Measurements from ENCODE around the gene FXYD2. TPM values are rescaled to one million over a fixed set of nuclear protein-coding genes. Genes with fewer than 3 reads are reported as not detected.
A peak's percentile ranks its signal among the peaks of the same experiment; 100 is the strongest.

The FXYD2 gene
- total and polyA plus RNA-seq, 2 of the 8 experiments (the other 6 are each of a cell fraction or from before 2014, with no cell fraction given), result 0.89 to 1.1 TPM

GRCh38 chr11:117868088-117868487 is 43.5 kb upstream of the FXYD2 start:
- no peak overlapping the region for H4K5ac ChIP-seq (ENCODE audit: insufficient read length, low read depth, low read length)
- 0 out of 2 replicates have a peak overlapping the region, but pooled peaks have one; percentile 12 for H2BK12ac ChIP-seq (ENCODE audit: low read depth, low read length)
- WGBS, 2 experiments (ENCODE audit: extremely low coverage in 1 of 2, insufficient coverage in 1 of 2, insufficient read length in 1 of 2, insufficient replicate concordance in 2 of 2, low coverage in 1 of 2, low lambda C conversion rate in 2 of 2, missing lambda C conversion rate in 1 of 2), result 87% methylated on average over 11 of the region's 11 CpGs; no CpG with 5 or more reads in 1 of the 2 experiments
- H3K4me3 ChIP-seq (ENCODE audit: extremely low read depth in 1 of 4, insufficient read depth in 2 of 4, low read depth in 3 of 4, low read length in 4 of 4), result no peak overlapping the region
- no peaks in the 10 kb centered on the region for H3K27me3 ChIP-seq (replicated peaks in 1 of 4; ENCODE audit: control insufficient read depth in 3 of 4, extremely low read depth in 1 of 4, insufficient read depth in 3 of 4, low read length in 3 of 4)
- H2BK5ac ChIP-seq (ENCODE audit: low read depth, low read length), result no peak overlapping the region
- H3K4me2 ChIP-seq (ENCODE audit: insufficient read depth in 1 of 2, low read depth in 2 of 2, low read length in 2 of 2), result no peak overlapping the region
- no peaks in the 10 kb centered on the region for H3K9me3 ChIP-seq (ENCODE audit: insufficient read depth in 2 of 2, low read depth in 1 of 2, low read length in 1 of 2)
- H3K27ac ChIP-seq (ENCODE audit: low read depth, low read length), result no peak overlapping the region
- ChIA-PET CTCF (ENCODE audit: partially characterized antibody) (interaction anchor here (0.9 to 1.2 kb wide), 2 partner anchors 9 to 37 kb away, joined by 4 to 5 read pairs; no protein-coding TSS in a partner anchor), POLR2A (ENCODE audit: partially characterized antibody) (interaction anchor here (0.6 kb wide), 1 partner anchor 347 kb away, joined by 3 read pairs; no protein-coding TSS in a partner anchor)
- H3K9ac ChIP-seq (replicated peaks in 1 of 4; ENCODE audit: extremely low read depth in 1 of 4, low read depth in 3 of 4, low read length in 3 of 4), result no peak overlapping the region
- H3K79me1 ChIP-seq (ENCODE audit: low read depth, low read length), result peaks cover 11% of the 10 kb centered on the region
- H2AFZ ChIP-seq (ENCODE audit: low read length), result no peak overlapping the region
- peaks cover 7 to 13% of the 10 kb centered on the region in 2 experiments for H4K20me1 ChIP-seq (replicated peaks in 1 of 2; ENCODE audit: control insufficient read depth in 1 of 2, insufficient read depth in 2 of 2, low read length in 2 of 2)
- no peak overlapping the region for H3K18ac ChIP-seq (ENCODE audit: extremely low read depth, low read length)
- no peak overlapping the region for H3K23ac ChIP-seq (ENCODE audit: insufficient read length)
- no peak for FAIRE-seq
- H4K91ac ChIP-seq (replicated peaks; ENCODE audit: insufficient read length, low read length), result no peak overlapping the region
- no peak overlapping the region for H4K8ac ChIP-seq (ENCODE audit: extremely low read depth, insufficient read depth, low read length)
- no peak overlapping the region for H3K4ac ChIP-seq (replicated peaks; ENCODE audit: insufficient read length, low read depth, low read length)
- 0 out of 2 replicates have a peak overlapping the region, but pooled peaks have one; percentile 29 for H2AK5ac ChIP-seq (ENCODE audit: low read depth, low read length)
- H2BK120ac ChIP-seq (replicated peaks; ENCODE audit: low read depth, low read length), result no peak overlapping the region
- H3K23me2 ChIP-seq (ENCODE audit: low read depth, low read length), result no peaks in the 10 kb centered on the region
- H3K56ac ChIP-seq (replicated peaks; ENCODE audit: insufficient read length, low read depth, low read length), result no peak overlapping the region
- H2BK20ac ChIP-seq (ENCODE audit: low read length), result no peak overlapping the region
- H3K14ac ChIP-seq (ENCODE audit: insufficient read length), result no peak overlapping the region
- no peak overlapping the region for H2BK15ac ChIP-seq (ENCODE audit: low read length)
- peaks cover 0 to 45% of the 10 kb centered on the region in 2 experiments; a peak in 2 of 4 replicates for H3K79me2 ChIP-seq (ENCODE audit: control insufficient read depth in 1 of 2, insufficient read depth in 2 of 2, low read length in 2 of 2)
- DNase-seq (ENCODE audit: low read depth in 1 of 2, low spot score in 2 of 2), result no peak
- peaks cover 3 to 20% (median 13%) of the 10 kb centered on the region in 4 experiments for H3K4me1 ChIP-seq (replicated peaks in 1 of 4; ENCODE audit: control insufficient read depth in 3 of 4, insufficient read depth in 4 of 4, low read length in 3 of 4)
- no peaks in the 10 kb centered on the region for H3K36me3 ChIP-seq (ENCODE audit: control insufficient read depth in 2 of 4, insufficient read depth in 4 of 4, low read length in 3 of 4)
- TF ChIP-seq ASH2L (IDR thresholded peaks at IDR 0.05; ENCODE audit: low read length) (no peak), MAX (IDR thresholded peaks at IDR 0.05) (no peak), BRCA1 (IDR thresholded peaks at IDR 0.05; ENCODE audit: low read depth, low read length) (no peak), SIRT6 (IDR thresholded peaks at IDR 0.05; ENCODE audit: low read length) (no peak), KDM4A (IDR thresholded peaks at IDR 0.05; ENCODE audit: low read depth, low read length, severe bottlenecking) (no peak), POLR2A (IDR thresholded peaks at IDR 0.05; ENCODE audit: control extremely low read depth in 1 of 2, low read depth in 2 of 2, low read length in 2 of 2) (no peak), E2F6 (IDR thresholded peaks at IDR 0.05) (no peak), SAP30 (IDR thresholded peaks at IDR 0.05; ENCODE audit: insufficient read depth, insufficient replicate concordance, low read length) (no peak)
